RCC 7860 (cell line): Measurements from ENCODE around the gene FAM177B.

Experiments used
- DNase-seq: peaks from one replicate; pipeline ENCODE4 v3.0.0-alpha.2; 2015; ENCODE audit warnings: low spot score
- FAIRE-seq: peaks from 2 replicates; lab custom pipeline; 2012; peaks lifted over from hg19 to GRCh38; lab: Jason Lieb, UNC

The FAM177B gene

GRCh38 chr1:222736972-222737371, at the start of gene FAM177B:
FAM177B (plus strand) TSS chr1:222737202; CDS start chr1:222746546, 9,344 bp downstream.
- FAIRE-seq, result peak; percentile 8

GRCh38 chr1:222691016-222691415, 46.0 kb upstream of the FAM177B start:
- no peak for DNase-seq
- FAIRE-seq, result no peak

More at GRCh38 chr1:222736972-222737371, at the start of gene FAM177B:
- DNase-seq, result no peak

GRCh38 chr1:222694927-222695326, 42.1 kb upstream of the FAM177B start:
- DNase-seq (no peak), FAIRE-seq (no peak)

GRCh38 chr1:222696741-222697140, 40.3 kb upstream of the FAM177B start:
- FAIRE-seq (no peak), DNase-seq (no peak)

- DNase-seq (no peak), FAIRE-seq (no peak)
These were observed 39.8 kb upstream of the FAM177B start for GRCh38 chr1:222697203-222697602.

GRCh38 chr1:222697826-222698225, 39.2 kb upstream of the FAM177B start:
- FAIRE-seq, result no peak
- DNase-seq, result no peak

GRCh38 chr1:222702210-222702609, 34.8 kb upstream of the FAM177B start:
- FAIRE-seq, result no peak
- no peak for DNase-seq

GRCh38 chr1:222704260-222704659, 32.7 kb upstream of the FAM177B start:
- FAIRE-seq, result no peak
- DNase-seq, result no peak

- DNase-seq, result no peak
- FAIRE-seq, result no peak
These were observed 30.2 kb upstream of the FAM177B start for GRCh38 chr1:222706815-222707214.

- no peak for FAIRE-seq
- DNase-seq, result no peak
These were observed 27.3 kb upstream of the FAM177B start for GRCh38 chr1:222709700-222710153.

GRCh38 chr1:222711319-222712252, 25.4 kb upstream of the FAM177B start:
- FAIRE-seq, result peak; percentile 67
- peak; percentile 60 for DNase-seq

GRCh38 chr1:222712253-222713090, 24.5 kb upstream of the FAM177B start, which contains the start of the genes AIDA and BROX:
AIDA (minus strand) TSS chr1:222712491; CDS start chr1:222712317, 174 bp downstream.
BROX (plus strand) TSS chr1:222712564; CDS start chr1:222715700, 3,136 bp downstream.
- DNase-seq, result peak; percentile 67
- FAIRE-seq, result no peak

- FAIRE-seq (peak; percentile 51), DNase-seq (peak; percentile 87)
These were observed 23.7 kb upstream of the FAM177B start for GRCh38 chr1:222713091-222713961.

- no peak for FAIRE-seq
- no peak for DNase-seq
These were observed 20.6 kb upstream of the FAM177B start for GRCh38 chr1:222716393-222716792.

- FAIRE-seq, result no peak
- DNase-seq, result no peak
These were observed 8.3 kb upstream of the FAM177B start for GRCh38 chr1:222728746-222729145.

- no peak for DNase-seq
- FAIRE-seq, result no peak
These were observed 6.1 kb upstream of the FAM177B start for GRCh38 chr1:222730866-222731265.

GRCh38 chr1:222732216-222733159, 4.5 kb upstream of the FAM177B start:
- DNase-seq, result no peak

GRCh38 chr1:222734740-222735139, 2.3 kb upstream of the FAM177B start:
- FAIRE-seq (no peak), DNase-seq (no peak)

More at GRCh38 chr1:222732216-222733159, 4.5 kb upstream of the FAM177B start:
- FAIRE-seq, result no peak

- no peak for DNase-seq
- no peak for FAIRE-seq
These were observed 532 bp upstream of the FAM177B start for GRCh38 chr1:222736470-222736869.
